ENCODE measurements around the gene PCNX3.
"Not testable (repeated sequence)": the region's sequence is repeated elsewhere in the genome, so short reads cannot be mapped to it uniquely, and the experiment has no call there.

DNA sequence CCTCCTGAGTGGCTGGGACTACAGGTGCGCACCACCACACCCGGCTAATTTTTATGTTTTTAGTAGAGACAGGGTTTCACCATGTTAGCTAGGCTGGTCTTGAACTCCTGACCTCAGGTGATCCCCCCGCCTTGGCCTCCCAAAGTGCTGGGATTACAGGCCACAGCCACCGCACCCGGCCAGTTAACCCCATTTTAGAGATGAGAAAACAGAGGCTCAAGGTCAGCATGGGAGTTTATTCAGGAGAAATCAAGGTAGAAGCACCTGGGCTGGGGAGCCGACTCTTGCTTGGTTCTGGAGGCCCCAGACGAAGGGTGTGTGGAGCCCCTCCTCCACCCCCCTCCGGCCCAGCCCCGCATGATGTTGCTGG is 23.6 kb downstream of the PCNX3 start:
- TF ChIP-seq, protein P1, sequence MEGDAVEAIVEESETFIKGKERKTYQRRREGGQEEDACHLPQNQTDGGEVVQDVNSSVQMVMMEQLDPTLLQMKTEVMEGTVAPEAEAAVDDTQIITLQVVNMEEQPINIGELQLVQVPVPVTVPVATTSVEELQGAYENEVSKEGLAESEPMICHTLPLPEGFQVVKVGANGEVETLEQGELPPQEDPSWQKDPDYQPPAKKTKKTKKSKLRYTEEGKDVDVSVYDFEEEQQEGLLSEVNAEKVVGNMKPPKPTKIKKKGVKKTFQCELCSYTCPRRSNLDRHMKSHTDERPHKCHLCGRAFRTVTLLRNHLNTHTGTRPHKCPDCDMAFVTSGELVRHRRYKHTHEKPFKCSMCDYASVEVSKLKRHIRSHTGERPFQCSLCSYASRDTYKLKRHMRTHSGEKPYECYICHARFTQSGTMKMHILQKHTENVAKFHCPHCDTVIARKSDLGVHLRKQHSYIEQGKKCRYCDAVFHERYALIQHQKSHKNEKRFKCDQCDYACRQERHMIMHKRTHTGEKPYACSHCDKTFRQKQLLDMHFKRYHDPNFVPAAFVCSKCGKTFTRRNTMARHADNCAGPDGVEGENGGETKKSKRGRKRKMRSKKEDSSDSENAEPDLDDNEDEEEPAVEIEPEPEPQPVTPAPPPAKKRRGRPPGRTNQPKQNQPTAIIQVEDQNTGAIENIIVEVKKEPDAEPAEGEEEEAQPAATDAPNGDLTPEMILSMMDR (IDR thresholded peaks at IDR 0.05) = not testable (repeated sequence)
- not testable (repeated sequence) for TF ChIP-seq POLR2A, POLR2AphosphoS5 (IDR thresholded peaks at IDR 0.05)
